Measurements from ENCODE around the gene TRIO. TPM values are rescaled to one million over a fixed set of nuclear protein-coding genes. Genes with fewer than 3 reads are reported as not detected.

TRIO gene
- total and polyA plus RNA-seq, 11 donors: 35.2 to 99.1 (median 58.4) TPM

DNA sequence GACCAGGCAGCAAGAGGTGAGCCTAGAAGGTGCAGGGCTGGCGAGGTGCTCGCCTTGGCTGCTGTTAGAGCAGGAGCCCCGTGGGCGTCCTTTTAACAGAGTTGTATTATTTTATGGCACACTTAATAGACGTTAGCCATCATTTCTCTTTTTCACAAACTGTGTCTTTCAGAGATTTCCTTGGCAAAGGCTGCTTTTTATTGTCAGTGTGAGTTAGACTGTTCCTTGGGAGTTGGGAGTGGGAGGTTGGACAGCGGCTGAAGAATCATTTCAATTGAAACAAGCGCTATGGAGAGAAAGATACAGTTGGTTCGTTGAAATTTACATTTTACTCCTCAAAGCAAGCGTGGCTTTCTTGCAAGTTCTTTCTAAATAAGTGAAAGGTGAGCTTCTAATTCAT, 133.2 kb downstream of the TRIO start:
- no peaks in the 10 kb centered on the region for H3K9me3 ChIP-seq
- ATAC-seq: no peak
- H3K4me1 ChIP-seq: peaks cover 0 to 53% (median 17%) of the 10 kb centered on the region in 12 donors
- no peak overlapping the region for H3K27ac ChIP-seq
- TF ChIP-seq CTCF (IDR thresholded peaks at IDR 0.05): no peak
- H3K4me3 ChIP-seq: no peak overlapping the region
- DNase-seq: no peak
- H3K36me3 ChIP-seq: peaks cover 0 to 20% (median 7%) of the 10 kb centered on the region in 9 donors
- intact Hi-C loops (cut with DNase I): loop anchor here in 3 of 10 donors (10.0 kb wide), 2 partner anchors 262 to 292 kb away; no protein-coding TSS in a partner anchor
- no peaks in the 10 kb centered on the region for H3K27me3 ChIP-seq
- WGBS, 4 donors: 90 to 92% (median 91%) methylated on average over 9 of the region's 9 CpGs

GRCh38 chr5:14277385-14278320, 134.5 kb downstream of the TRIO start:
- Histone ChIP-seq H3K36me3 (peaks cover 0 to 15% (median 4%) of the 10 kb centered on the region in 9 donors), H3K27ac (no peak overlapping the region), H3K4me3 (no peak overlapping the region), H3K4me1 (peaks cover 0 to 60% (median 23%) of the 10 kb centered on the region in 12 donors), H3K27me3 (no peaks in the 10 kb centered on the region), H3K9me3 (no peaks in the 10 kb centered on the region)
- TF ChIP-seq POLR2A (IDR thresholded peaks at IDR 0.05) (no peak), CTCF (IDR thresholded peaks at IDR 0.05) (no peak)
- intact Hi-C loops (cut with DNase I): loop anchor here in 3 of 10 donors (10.0 kb wide), 2 partner anchors 263 to 293 kb away; no protein-coding TSS in a partner anchor
- DNase-seq: no peak
- ATAC-seq: no peak
- WGBS, 4 donors: 82 to 87% (median 85%) methylated on average over 9 of the region's 9 CpGs

- no peaks in the 10 kb centered on the region for H3K27me3 ChIP-seq
- H3K27ac ChIP-seq: peak overlapping the region in 2 of 12 donors; percentile 20 to 43
- no peaks in the 10 kb centered on the region for H3K9me3 ChIP-seq
- intact Hi-C loops (cut with DNase I): no loop called here
- H3K4me3 ChIP-seq: no peak overlapping the region
- WGBS, 4 donors: 67 to 69% (median 67%) methylated on average over 11 of the region's 11 CpGs
- DNase-seq (no peak), ATAC-seq (peak in 2 of 4 donors; percentile 27 to 44)
- peaks cover 0 to 21% (median 4%) of the 10 kb centered on the region in 9 donors for H3K36me3 ChIP-seq
- TF ChIP-seq POLR2A (IDR thresholded peaks at IDR 0.05): no peak
- TF ChIP-seq CTCF (IDR thresholded peaks at IDR 0.05): no peak
- peaks cover 0 to 80% (median 34%) of the 10 kb centered on the region in 12 donors for H3K4me1 ChIP-seq
Measured at GRCh38 chr5:14280294-14280854, 137.2 kb downstream of the TRIO start.

DNA sequence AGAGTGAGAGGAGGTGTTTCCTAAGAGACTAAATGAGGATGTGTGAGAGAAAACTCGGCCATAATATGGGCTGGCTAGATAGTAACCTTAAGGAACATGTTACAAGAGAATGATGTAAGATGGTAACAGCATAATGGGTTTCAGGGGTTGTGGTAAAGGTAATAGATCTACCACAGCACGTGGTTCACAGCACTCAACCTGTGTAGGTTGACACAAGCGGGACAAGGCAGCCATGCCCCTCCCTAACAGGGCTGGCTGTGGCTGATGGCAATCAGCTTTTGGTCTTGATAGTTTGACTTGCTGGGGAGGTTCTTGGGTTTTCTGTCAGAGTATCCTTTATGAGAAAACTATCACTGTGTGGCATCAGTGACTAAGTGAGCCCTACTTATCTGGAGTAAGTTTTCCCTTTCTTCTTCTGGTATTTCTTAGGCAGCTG, 138.6 kb downstream of the TRIO start:
- Histone ChIP-seq H3K9me3 (no peaks in the 10 kb centered on the region), H3K27ac (peak overlapping the region in 1 of 12 donors; percentile 26), H3K36me3 (peaks cover 0 to 23% (median 4%) of the 10 kb centered on the region in 9 donors), H3K4me3 (no peak overlapping the region), H3K27me3 (no peaks in the 10 kb centered on the region), H3K4me1 (peaks cover 0 to 89% (median 37%) of the 10 kb centered on the region in 12 donors)
- DNase-seq (no peak), ATAC-seq (peak in 1 of 4 donors; percentile 30)
- TF ChIP-seq POLR2A (IDR thresholded peaks at IDR 0.05) (no peak), CTCF (IDR thresholded peaks at IDR 0.05) (no peak)
- intact Hi-C loops (cut with DNase I): no loop called here
- 63 to 79% (median 67%) methylated on average over 3 of the region's 3 CpGs for WGBS, 4 donors
